GM12892 (cell line): ENCODE results near the gene FAR2.

Experiments used
- POLR2A ChIP-seq: IDR thresholded peaks from 2 replicates; pipeline ENCODE4 v1.6.1; 2011; ENCODE audit warnings: low read depth, low read length, control low read depth
- POLR2AphosphoS5 ChIP-seq: IDR thresholded peaks from 2 replicates; pipeline ENCODE4 v1.6.1; 2011; ENCODE audit warnings: low read depth, low read length, control low read depth
- TAF1 ChIP-seq: IDR thresholded peaks from 2 replicates; pipeline ENCODE4 v1.6.1; 2011; ENCODE audit warnings: low read depth, mild to moderate bottlenecking, control low read depth, low read length, borderline replicate concordance

GRCh38 chr12:29230800-29231560, 81.9 kb downstream of the FAR2 start:
- TF ChIP-seq POLR2AphosphoS5 (no peak), POLR2A (no peak), TAF1 (no peak)
